ENCODE data around the gene EID2B.

DNA sequence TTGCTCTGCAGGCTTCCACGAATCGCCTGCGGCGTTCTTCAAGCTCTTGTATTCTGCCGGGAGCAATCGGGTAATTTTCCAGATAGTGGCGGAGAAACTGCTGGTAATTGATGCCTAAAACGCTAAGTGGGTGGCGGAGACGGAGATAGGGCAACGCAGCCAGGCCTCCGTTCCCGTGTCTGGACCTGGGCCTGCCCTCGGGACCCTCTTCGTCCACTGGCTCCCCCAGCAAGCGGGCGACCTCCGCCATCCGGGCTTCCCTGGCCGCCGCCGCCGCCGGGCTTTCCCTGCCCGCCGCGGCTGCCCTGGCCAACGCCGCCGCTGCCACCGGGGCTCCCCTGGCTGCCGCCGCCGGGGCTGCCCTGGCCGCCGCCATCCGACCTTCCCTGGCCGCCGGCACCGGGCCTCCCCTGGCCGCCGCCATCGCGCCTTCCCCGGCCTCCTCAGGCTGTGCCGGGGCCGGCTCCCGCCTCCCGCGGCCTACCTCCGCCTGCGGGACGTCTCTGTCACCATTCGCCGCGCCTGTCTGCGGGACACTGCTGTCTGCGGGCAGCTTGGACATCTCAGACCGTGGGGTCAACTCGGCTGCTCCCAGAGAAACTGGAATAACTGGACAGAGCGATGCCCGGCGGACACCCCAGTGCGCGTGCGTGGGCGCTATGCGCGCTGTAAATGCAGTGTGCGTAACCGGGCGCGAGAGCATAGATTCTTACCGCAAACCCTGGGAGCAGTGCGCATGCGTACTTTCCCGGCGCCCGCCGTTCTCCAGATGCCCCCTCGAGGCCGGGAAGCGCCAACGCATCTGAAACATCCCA is 7.1 kb upstream of the EID2B start, which contains the start of gene EID2:
- TF ChIP-seq, protein P1, sequence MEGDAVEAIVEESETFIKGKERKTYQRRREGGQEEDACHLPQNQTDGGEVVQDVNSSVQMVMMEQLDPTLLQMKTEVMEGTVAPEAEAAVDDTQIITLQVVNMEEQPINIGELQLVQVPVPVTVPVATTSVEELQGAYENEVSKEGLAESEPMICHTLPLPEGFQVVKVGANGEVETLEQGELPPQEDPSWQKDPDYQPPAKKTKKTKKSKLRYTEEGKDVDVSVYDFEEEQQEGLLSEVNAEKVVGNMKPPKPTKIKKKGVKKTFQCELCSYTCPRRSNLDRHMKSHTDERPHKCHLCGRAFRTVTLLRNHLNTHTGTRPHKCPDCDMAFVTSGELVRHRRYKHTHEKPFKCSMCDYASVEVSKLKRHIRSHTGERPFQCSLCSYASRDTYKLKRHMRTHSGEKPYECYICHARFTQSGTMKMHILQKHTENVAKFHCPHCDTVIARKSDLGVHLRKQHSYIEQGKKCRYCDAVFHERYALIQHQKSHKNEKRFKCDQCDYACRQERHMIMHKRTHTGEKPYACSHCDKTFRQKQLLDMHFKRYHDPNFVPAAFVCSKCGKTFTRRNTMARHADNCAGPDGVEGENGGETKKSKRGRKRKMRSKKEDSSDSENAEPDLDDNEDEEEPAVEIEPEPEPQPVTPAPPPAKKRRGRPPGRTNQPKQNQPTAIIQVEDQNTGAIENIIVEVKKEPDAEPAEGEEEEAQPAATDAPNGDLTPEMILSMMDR (IDR thresholded peaks at IDR 0.05; ENCODE audit: low read depth, low read length), result peak; percentile 73
- no peak for TF ChIP-seq EZH2phosphoT487 (IDR thresholded peaks at IDR 0.05; ENCODE audit: low read depth)

Data from OCI-LY3 (cell line).